ENCODE data around the gene ISLR.

ISLR gene

DNA sequence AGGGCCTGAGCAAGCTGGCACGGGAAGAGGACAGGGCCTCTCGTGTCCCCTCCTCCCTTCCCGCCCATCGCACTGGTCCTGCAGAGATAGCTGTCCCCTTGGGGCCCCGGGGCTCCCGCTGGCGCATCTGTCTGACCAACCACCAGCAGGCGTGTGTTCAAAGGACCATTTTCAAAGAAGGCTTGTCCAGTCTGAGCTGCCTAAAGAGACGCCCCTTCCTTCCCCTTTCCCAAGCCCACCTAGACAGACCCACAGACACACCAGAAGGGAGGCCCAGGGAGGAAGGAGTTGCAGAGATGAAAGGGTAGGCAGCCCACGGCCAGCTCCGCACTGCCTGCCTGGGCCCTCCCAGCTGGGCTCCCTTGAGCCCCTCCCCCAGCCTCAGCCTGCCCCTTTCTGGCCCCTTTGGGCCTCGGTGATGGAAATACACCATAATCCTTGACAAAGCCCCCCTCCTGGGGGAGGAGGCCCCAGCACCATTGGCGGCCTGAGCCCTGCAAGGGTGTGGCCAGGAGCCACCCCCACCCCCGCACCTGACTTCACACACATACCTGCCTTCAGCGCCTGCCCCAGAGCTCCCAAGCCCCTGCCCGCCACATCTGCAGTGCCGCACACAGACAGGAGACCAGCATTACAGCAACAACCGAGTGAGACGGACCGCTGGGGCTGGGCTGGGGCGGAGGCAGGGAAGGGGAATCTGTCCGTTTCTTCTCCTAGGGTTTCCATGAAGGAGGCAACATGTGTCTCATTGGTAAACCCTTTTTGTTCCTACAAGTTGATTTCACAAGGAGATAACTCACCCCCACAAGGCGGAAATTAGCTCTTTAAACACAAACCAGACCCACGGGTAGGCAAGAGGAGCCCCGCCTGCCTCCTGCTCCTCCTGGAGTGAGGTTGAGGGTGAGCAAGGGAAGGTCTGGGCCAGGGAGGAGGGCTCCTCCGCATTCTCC is 29.2 kb downstream of the ISLR start, which contains the start of gene STRA6 (continued):
- TF ChIP-seq ZNF138 (tag by site-specific recombination; IDR thresholded peaks at IDR 0.05; ENCODE audit: borderline replicate concordance) (no peak), ZFP41 (tag by site-specific recombination; IDR thresholded peaks at IDR 0.05; ENCODE audit: borderline replicate concordance) (no peak), ZNF223 (tag by site-specific recombination; IDR thresholded peaks at IDR 0.05) (peak; percentile 88), KLF1 (tag by site-specific recombination; IDR thresholded peaks at IDR 0.05) (peak; percentile 76), ZNF302 (tag by site-specific recombination; IDR thresholded peaks at IDR 0.05; ENCODE audit: low read depth) (no peak), SP7 (tag by site-specific recombination; IDR thresholded peaks at IDR 0.05) (peak; percentile 73), ZNF350 (tag by site-specific recombination; IDR thresholded peaks at IDR 0.05) (no peak), ZNF16 (tag by site-specific recombination; IDR thresholded peaks at IDR 0.05; ENCODE audit: low read depth) (no peak), ZEB2 (tag by site-specific recombination; IDR thresholded peaks at IDR 0.05) (peak; percentile 66), ZNF670 (tag by site-specific recombination; IDR thresholded peaks at IDR 0.05; ENCODE audit: low read depth) (no peak), GLIS1 (tag by site-specific recombination; IDR thresholded peaks at IDR 0.05) (peak; percentile 99), ZNF658 (tag by site-specific recombination; IDR thresholded peaks at IDR 0.05) (no peak), FEZF1 (tag by site-specific recombination; IDR thresholded peaks at IDR 0.05) (no peak), ZNF623 (tag by site-specific recombination; IDR thresholded peaks at IDR 0.05) (no peak), GLI4 (tag by site-specific recombination; IDR thresholded peaks at IDR 0.05) (no peak), ZNF747 (tag by site-specific recombination; IDR thresholded peaks at IDR 0.05) (no peak), KLF8 (tag by site-specific recombination; IDR thresholded peaks at IDR 0.05) (no peak), ZNF416 (tag by site-specific recombination; IDR thresholded peaks at IDR 0.05) (no peak), ZNF324 (tag by site-specific recombination; IDR thresholded peaks at IDR 0.05) (peak; percentile 15; the same call in 1 of the 2 replicates), ZNF48 (tag by site-specific recombination; IDR thresholded peaks at IDR 0.05) (no peak), ZNF391 (tag by site-specific recombination; IDR thresholded peaks at IDR 0.05; ENCODE audit: borderline replicate concordance, low read depth) (no peak), ZNF423 (tag by site-specific recombination; IDR thresholded peaks at IDR 0.05) (no peak; the same call in 1 of the 2 replicates), GLI2 (tag by site-specific recombination; IDR thresholded peaks at IDR 0.05; ENCODE audit: borderline replicate concordance, low read depth) (no peak), SALL2 (tag by site-specific recombination; IDR thresholded peaks at IDR 0.05; ENCODE audit: borderline replicate concordance) (no peak), ZNF473 (tag by site-specific recombination; IDR thresholded peaks at IDR 0.05) (no peak)
- TF ChIP-seq, protein P1, sequence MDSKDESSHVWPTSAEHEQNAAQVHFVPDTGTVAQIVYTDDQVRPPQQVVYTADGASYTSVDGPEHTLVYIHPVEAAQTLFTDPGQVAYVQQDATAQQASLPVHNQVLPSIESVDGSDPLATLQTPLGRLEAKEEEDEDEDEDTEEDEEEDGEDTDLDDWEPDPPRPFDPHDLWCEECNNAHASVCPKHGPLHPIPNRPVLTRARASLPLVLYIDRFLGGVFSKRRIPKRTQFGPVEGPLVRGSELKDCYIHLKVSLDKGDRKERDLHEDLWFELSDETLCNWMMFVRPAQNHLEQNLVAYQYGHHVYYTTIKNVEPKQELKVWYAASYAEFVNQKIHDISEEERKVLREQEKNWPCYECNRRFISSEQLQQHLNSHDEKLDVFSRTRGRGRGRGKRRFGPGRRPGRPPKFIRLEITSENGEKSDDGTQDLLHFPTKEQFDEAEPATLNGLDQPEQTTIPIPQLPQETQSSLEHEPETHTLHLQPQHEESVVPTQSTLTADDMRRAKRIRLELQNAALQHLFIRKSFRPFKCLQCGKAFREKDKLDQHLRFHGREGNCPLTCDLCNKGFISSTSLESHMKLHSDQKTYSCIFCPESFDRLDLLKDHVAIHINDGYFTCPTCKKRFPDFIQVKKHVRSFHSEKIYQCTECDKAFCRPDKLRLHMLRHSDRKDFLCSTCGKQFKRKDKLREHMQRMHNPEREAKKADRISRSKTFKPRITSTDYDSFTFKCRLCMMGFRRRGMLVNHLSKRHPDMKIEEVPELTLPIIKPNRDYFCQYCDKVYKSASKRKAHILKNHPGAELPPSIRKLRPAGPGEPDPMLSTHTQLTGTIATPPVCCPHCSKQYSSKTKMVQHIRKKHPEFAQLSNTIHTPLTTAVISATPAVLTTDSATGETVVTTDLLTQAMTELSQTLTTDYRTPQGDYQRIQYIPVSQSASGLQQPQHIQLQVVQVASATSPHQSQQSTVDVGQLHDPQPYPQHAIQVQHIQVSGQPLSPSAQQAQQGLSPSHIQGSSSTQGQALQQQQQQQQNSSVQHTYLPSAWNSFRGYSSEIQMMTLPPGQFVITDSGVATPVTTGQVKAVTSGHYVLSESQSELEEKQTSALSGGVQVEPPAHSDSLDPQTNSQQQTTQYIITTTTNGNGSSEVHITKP (tag by site-specific recombination; IDR thresholded peaks at IDR 0.05) = no peak
- TF ChIP-seq, protein P2, sequence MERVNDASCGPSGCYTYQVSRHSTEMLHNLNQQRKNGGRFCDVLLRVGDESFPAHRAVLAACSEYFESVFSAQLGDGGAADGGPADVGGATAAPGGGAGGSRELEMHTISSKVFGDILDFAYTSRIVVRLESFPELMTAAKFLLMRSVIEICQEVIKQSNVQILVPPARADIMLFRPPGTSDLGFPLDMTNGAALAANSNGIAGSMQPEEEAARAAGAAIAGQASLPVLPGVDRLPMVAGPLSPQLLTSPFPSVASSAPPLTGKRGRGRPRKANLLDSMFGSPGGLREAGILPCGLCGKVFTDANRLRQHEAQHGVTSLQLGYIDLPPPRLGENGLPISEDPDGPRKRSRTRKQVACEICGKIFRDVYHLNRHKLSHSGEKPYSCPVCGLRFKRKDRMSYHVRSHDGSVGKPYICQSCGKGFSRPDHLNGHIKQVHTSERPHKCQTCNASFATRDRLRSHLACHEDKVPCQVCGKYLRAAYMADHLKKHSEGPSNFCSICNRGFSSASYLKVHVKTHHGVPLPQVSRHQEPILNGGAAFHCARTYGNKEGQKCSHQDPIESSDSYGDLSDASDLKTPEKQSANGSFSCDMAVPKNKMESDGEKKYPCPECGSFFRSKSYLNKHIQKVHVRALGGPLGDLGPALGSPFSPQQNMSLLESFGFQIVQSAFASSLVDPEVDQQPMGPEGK (tag by site-specific recombination; IDR thresholded peaks at IDR 0.05) = peak; percentile 92
- TF ChIP-seq, protein P3, sequence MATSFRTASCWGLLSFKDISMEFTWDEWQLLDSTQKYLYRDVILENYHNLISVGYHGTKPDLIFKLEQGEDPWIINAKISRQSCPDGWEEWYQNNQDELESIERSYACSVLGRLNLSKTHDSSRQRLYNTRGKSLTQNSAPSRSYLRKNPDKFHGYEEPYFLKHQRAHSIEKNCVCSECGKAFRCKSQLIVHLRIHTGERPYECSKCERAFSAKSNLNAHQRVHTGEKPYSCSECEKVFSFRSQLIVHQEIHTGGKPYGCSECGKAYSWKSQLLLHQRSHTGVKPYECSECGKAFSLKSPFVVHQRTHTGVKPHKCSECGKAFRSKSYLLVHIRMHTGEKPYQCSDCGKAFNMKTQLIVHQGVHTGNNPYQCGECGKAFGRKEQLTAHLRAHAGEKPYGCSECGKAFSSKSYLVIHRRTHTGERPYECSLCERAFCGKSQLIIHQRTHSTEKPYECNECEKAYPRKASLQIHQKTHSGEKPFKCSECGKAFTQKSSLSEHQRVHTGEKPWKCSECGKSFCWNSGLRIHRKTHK (tag by site-specific recombination; IDR thresholded peaks at IDR 0.05) = no peak
- TF ChIP-seq, protein P4, sequence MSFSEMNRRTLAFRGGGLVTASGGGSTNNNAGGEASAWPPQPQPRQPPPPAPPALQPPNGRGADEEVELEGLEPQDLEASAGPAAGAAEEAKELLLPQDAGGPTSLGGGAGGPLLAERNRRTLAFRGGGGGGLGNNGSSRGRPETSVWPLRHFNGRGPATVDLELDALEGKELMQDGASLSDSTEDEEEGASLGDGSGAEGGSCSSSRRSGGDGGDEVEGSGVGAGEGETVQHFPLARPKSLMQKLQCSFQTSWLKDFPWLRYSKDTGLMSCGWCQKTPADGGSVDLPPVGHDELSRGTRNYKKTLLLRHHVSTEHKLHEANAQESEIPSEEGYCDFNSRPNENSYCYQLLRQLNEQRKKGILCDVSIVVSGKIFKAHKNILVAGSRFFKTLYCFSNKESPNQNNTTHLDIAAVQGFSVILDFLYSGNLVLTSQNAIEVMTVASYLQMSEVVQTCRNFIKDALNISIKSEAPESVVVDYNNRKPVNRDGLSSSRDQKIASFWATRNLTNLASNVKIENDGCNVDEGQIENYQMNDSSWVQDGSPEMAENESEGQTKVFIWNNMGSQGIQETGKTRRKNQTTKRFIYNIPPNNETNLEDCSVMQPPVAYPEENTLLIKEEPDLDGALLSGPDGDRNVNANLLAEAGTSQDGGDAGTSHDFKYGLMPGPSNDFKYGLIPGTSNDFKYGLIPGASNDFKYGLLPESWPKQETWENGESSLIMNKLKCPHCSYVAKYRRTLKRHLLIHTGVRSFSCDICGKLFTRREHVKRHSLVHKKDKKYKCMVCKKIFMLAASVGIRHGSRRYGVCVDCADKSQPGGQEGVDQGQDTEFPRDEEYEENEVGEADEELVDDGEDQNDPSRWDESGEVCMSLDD (tag by site-specific recombination; IDR thresholded peaks at IDR 0.05) = no peak
- TF ChIP-seq, protein P5, sequence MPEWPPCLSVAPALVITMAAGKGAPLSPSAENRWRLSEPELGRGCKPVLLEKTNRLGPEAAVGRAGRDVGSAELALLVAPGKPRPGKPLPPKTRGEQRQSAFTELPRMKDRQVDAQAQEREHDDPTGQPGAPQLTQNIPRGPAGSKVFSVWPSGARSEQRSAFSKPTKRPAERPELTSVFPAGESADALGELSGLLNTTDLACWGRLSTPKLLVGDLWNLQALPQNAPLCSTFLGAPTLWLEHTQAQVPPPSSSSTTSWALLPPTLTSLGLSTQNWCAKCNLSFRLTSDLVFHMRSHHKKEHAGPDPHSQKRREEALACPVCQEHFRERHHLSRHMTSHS (tag by site-specific recombination; IDR thresholded peaks at IDR 0.05) = no peak

All from HEK293 (cell line).